GM06990 (cell line): ENCODE data around the gene RTRAF.

ENCODE experiments used
- DNase-seq: peaks from one replicate; pipeline ENCODE4 v3.0.0-alpha.2; 2011; ENCODE audit not compliant: insufficient read length; ENCODE audit errors: extremely low read depth
- H3K27me3 ChIP-seq: replicated peaks from 2 replicates; pipeline ENCODE4 v1.6.0; 2011; ENCODE audit warnings: low read length; ENCODE audit not compliant: control insufficient read depth, insufficient read depth
- H3K36me3 ChIP-seq: 2 replicates; pipeline ENCODE4 v1.5.1; 2011; ENCODE audit warnings: low read length; ENCODE audit not compliant: control insufficient read depth, insufficient read depth
- H3K4me3 ChIP-seq: replicated peaks from 2 replicates; pipeline ENCODE4 v1.5.1; 2011; ENCODE audit warnings: low read depth, mild to moderate bottlenecking, control low read depth, low read length
- CTCF ChIP-seq: IDR thresholded peaks from 2 replicates; pipeline ENCODE4 v1.5.1; 2011; ENCODE audit warnings: low read length, control low read depth, mild to moderate bottlenecking, inconsistent platforms; ENCODE audit not compliant: insufficient read depth, poor library complexity, severe bottlenecking

Gene RTRAF

DNA sequence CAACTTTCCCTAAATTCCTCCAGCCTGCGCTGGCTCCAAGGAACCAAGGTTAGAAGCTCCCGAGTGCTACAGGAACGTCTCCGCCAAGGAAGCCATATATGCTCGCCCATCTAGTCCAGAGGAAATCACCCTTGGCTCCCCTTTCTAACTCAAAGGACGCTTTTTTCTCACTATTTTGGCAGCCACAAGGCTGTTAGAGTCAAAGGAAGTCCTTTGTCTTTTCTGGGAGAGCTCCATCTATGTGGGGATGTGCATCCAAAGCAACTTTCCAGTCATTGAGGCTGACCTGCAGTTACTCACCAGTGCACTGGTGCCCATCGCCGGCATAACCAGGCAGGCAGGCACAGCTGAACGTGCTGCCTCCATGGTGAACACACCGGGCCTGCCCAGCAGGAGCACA is 37.6 kb downstream of the RTRAF start:
- Histone ChIP-seq H3K4me3 (no peak overlapping the region), H3K27me3 (no peaks in the 10 kb centered on the region), H3K36me3 (no peaks in the 10 kb centered on the region)
- DNase-seq = no peak
- TF ChIP-seq CTCF = no peak

GRCh38 chr14:52029881-52030280 is 40.5 kb downstream of the RTRAF start:
- H3K4me3 ChIP-seq = no peak overlapping the region
- H3K27me3 ChIP-seq = no peaks in the 10 kb centered on the region; the same call in 1 of the 2 replicates
- no peak for TF ChIP-seq CTCF
- no peaks in the 10 kb centered on the region for H3K36me3 ChIP-seq
- no peak for DNase-seq

DNA sequence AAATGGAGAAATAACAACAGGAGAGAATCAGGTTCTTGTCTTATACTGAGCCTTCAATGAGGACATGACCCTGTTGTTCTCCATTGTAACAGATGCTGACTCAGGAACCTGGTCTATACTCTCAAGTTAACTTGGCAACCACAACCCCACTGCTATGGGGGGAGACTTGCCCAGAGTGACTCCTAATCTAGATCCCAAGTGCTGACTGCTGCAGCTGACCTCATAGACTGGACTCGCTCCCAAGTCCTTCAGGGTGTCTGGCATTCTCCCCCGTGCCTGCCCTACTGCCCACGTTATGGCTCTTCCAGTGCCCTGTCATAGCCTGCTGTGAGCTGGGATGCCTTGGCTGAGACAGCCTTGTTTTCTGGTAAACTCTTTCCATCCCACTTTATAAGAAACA is 42.4 kb downstream of the RTRAF start:
- Histone ChIP-seq H3K4me3 (no peak overlapping the region), H3K27me3 (no peaks in the 10 kb centered on the region; the same call in 1 of the 2 replicates), H3K36me3 (no peaks in the 10 kb centered on the region)
- no peak for DNase-seq
- no peak for TF ChIP-seq CTCF

DNA sequence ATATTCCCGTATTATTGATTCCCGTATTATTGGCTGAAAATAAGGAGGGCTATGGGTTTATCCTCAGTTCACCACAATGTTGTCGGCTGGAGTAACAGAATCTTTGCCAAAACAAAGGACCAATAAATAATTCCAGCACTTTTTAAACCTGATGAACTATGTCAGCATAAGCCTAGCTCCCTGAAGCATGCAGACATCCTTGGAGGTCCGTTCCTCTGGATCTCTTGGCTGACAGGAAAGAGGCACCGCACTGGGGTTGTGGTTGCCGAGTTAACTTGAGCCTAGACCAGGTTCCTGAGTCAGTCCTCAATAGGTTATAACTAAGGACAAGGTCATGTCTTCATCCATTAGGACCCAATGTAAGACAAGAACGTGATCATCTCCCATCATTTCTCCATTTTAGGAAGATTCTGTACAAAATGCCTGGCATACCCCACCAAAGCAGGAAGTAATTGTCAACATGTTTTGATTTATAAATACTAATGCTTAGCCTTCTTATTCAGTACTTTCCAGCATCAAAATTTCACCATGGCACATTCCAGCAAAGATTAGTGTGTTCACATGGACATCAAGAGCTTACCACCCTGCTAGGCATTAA is 43.0 kb downstream of the RTRAF start:
- Histone ChIP-seq H3K27me3 (no peaks in the 10 kb centered on the region; the same call in 1 of the 2 replicates), H3K36me3 (no peaks in the 10 kb centered on the region), H3K4me3 (no peak overlapping the region)
- DNase-seq = no peak
- no peak for TF ChIP-seq CTCF

DNA sequence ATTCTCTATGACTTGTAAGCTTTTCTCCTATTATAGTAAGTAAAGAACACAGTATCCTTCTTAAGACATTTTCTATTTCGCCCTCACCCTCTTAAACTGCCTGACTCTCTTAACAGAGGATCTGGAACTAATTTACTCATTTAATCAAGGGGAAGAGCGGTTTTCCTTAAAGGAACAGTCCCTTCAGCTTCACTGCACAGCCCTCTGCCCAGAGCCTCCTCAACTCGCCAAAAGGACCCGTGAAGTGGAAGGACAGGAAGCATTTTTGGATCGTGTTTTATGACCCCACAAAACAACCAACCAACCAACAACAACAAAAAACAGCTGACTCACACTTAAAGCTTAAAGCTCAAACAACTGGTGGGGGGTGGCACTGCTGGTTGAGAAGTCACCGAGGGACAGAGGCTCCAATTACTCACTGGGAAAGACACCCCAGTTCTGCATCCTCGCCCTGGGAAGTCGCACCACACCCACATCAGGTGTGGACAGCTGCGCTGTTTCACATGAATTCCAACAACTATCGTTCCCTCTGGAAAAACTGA is 43.8 kb downstream of the RTRAF start:
- no peak for DNase-seq
- Histone ChIP-seq H3K27me3 (no peaks in the 10 kb centered on the region; the same call in 1 of the 2 replicates), H3K4me3 (no peak overlapping the region), H3K36me3 (no peaks in the 10 kb centered on the region)
- TF ChIP-seq CTCF = no peak
